Superior temporal gyrus (tissue), 1 donor: ENCODE measurements around the gene ATXN1.

Experiments used
- DNase-seq: peaks from one replicate; pipeline ENCODE4 v3.0.0-alpha.2; 2016; ENCODE audit errors: extremely low spot score

Gene ATXN1

DNA sequence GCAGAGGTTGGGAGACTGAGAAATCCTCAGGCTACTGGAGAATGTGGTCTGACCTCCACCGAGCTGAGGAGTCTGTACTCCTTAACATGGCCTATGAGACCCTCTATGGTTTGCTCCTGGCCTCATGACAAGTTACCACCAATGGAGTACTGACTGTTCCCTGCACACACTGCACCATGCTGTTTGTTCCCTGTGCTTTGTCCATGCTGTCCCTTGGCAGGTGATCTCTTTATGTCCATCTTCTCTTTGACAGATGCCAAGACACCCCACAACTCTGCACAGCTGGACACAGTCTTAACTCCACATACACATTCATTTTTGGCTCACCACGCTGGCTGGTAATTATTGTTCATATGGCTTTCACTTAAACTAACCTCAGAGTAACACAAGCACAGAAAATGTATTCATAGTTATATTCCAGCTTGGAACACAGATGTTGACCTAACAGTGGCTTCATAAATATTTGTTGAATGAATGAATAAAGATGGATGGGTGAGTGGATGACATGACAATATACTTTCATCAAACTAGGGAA lies 258.0 kb downstream of the ATXN1 start:
- DNase-seq = no peak

DNA sequence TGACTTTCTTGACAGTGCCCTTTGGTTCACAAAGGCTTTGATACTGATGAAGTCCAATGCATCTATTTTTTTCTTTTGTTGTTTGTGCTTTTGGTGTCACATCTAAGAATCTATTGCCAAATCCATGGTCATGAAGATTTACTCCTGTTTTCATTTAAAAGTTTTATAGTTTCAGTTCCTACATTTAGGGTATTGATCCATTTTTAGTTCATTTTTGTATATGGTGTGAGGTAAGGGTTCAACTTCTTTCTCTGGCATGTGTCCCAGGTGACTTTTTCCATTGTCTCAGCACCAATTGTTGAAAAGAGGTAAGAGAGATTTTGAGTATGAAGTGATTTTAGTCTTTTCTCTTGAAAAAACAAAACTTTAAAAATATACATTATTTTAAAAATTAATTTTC lies 262.3 kb downstream of the ATXN1 start:
- DNase-seq = no peak

DNA sequence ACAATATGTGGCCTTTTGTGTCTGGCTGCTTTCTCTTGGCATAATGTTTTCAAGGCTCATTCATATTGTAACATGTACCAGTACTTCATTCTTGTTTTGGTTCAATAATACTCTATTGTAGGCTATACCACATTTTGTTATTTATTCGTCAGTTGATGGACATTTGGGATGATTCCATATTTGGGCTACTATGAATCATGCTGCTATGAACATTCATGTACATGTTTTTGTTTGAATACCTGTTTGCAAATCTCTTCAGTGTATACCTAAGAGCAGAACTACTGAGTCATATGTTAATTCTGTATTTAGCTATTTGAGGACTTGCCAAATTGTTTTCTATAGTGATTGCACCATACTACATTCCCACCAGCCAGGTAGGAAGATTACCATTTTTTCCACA lies 263.0 kb downstream of the ATXN1 start:
- DNase-seq = no peak

DNA sequence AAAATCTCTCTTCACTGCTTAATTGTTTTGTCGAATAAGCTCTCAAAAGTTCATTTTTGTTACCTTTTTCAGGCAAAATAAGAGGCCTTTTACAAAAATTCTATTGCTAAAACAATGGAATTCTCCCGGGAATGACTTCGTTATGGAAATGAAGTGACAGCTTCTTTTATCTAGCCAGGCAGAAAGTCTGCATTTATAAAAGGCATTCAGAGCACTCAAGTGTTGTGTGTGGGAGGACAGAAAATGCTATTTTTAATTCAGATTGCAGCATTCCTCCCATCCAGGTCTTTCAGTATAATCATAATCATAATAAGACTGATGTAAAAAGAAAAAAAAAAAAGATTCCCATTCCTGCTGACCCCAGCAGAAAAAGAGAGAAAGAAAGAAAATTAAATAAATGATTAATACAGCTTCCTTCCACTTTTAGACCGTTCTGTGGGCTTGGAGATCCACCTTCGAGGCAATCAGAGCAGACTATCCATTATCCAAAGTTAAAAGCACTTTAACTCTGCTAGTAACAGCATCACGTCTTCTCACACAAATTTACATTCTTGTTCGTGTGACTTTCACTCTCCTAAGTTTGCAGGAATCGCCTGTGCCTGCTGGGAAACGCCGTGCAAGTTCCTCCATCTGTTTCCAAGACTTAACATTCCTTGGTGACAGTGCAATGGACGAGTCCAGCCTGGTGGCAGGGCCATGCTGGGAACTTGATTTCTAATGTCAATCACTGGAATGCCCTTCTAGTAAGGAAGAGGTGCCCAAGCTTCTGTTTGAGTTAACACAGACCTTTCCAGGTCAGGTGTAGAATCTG lies 264.1 kb downstream of the ATXN1 start:
- DNase-seq = peak; percentile 54

DNA sequence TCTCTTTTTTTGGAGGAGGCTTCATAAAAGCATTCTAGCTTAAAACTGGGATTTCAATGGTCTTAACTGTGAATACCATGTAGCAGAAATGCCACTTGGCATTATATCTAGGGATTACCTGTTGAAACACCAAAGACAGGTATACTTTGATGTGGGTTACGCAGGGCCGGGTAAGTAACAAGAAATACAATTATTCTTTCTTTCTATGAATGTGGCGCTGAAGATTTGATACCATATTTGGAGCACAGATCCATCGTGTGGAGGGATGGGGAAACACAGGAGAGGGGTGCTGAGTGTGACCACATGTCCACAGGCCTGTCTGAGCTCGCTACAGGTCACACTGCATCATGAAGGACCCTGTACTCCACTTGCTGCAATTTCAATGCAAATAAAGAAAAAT lies 265.1 kb downstream of the ATXN1 start:
- no peak for DNase-seq

DNA sequence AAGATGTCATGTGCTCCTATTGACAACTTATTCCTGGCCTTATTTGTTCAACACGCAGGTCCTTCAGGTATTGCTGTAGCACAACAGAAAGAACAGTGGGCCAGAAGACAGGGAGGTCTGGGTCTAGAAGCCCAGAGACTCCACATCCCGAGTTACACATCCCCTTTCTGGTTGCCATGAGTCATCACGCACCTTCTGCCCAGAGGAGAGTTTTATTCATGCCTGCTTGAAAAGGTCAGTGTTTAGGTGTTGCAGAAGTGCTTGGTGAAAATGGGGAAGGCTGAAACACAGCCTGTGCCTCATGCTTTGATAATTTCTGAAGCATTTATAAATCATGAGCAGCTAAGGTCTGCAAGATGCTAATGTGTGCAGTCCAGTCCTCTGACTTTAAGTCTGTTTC lies 266.5 kb downstream of the ATXN1 start:
- DNase-seq = no peak

DNA sequence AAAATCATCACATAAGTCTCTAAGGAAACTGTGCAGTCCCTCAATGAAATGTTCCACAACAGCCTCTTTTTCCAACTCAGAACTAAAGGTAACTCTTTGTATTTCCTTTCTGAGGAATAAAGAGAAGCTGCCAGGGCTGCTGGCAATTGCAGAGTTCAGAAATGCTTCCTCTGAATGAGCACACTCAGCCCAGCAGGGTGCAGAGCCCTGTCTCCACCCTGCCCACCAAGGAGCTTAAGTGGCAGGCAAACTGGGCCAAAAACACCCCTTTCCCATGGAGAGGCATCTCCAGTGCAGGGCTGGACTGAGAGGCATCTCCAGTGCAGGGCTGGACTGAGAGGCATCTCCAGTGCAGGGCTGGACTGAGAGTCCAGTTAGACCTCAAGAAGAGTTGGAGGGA lies 267.5 kb downstream of the ATXN1 start:
- DNase-seq = no peak

DNA sequence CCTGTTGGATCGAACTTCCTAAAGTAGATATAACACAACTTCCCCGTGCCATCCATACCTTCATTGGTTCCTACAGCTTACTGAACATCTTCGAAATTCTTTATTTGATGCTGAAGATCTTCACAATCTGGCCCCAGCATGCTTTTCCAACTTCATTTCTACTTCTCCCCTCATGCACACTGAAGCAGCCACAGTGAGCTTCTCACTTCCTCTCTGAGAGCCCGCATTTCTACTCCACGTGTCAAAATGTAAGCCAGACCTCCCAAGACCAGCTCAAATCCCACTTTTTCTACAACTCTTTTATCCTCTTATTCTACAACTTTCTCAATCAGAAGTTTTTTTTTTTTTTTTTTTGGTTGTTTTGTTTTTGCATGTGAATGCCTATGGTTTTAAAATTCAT lies 268.1 kb downstream of the ATXN1 start:
- no peak for DNase-seq

DNA sequence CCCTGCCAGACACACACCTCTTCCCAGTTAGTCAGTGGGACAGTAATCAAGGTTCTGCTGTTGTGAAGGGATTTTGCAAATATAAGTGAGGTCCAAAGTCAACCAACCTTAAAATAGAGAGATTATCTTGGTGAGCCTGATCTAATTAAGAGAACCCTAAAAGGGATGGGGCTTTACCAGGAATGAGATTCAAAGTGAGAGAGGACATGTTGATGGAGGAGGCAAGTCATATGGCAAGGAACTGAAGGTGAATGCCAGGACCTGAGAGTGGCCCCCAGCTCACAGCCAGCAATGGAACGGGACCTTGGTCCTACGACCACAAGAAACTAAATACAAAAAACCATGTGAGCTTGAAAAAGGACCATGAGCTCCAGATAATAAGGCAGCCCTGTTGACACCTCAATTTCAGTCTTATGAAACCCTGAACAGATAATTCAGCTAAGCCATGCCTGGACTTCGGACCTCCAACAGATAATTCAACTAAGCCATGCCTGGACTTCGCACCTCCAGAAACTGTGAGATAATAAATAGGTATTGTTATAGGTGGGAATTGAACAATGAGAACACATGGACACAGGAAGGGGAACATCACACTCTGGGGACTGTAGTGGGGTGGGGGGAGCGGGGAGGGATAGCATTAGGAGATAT lies 269.5 kb downstream of the ATXN1 start:
- no peak for DNase-seq

DNA sequence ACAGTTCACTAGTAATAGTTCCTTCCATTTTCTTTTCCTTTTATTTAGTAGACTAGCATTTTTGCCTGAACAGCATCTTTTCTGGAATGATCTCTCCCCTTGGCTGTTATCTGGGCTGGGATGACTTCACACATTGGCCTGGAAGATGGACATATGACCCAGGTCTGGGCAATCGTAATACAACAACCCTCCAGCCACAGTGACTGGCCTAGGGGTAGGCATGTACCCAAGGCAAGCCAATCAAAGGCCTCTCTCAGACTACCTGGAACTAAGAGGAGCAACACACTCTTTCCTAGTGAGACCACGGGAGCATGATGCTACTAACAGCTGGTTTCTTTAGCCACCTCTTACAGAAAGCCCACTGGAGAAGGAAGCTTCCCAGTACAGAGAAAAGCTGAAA lies 270.6 kb downstream of the ATXN1 start:
- no peak for DNase-seq

DNA sequence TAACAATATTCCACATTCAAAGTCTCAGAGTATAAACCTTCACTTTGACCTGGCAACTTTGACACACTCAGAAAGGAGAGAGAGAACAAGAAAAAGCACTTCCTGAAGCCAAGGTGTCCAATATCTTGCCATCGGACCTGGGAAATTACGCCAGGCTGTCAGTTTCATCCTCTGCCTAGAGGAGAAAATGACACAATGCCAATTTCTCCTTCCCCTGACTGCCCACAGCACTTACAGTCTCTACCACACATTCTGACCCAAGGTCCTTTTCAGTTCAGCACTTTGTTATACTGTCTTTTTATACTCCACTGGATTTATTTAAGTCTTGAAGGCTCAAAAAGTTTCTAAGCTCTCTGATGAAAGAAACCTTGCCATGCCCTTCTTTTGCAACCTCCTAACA lies 272.4 kb downstream of the ATXN1 start:
- no peak for DNase-seq

DNA sequence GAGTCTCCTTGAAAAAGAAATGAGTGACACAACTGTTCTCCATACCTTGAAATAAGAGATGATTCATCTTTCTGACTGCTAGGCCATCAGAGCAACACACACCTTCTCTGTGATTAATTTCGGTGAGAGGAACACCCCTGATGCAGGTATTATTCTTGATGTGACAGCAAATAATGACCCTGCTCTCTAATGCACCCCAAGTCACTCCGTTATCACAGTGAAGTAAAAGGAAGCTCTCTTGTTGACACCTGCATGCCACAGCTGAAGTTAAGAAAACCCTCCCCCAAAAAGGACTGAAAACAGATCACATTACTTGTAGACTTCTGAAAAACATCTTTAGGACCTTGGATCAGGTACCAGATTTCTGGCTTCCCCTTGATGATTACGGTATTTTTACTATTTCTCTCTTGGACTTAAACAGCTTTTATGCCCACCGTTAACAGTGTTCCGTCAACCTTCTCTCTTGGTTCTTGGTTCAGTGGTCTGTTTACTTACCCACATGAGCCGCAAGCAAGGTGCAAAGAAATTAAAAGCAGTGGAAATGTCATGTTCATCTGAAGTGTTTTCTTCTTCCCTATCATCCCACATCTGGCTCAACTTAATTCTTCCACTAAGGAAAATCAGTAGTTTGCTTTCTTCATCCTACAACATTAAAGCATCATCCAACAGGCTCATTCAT lies 273.1 kb downstream of the ATXN1 start:
- DNase-seq = no peak

DNA sequence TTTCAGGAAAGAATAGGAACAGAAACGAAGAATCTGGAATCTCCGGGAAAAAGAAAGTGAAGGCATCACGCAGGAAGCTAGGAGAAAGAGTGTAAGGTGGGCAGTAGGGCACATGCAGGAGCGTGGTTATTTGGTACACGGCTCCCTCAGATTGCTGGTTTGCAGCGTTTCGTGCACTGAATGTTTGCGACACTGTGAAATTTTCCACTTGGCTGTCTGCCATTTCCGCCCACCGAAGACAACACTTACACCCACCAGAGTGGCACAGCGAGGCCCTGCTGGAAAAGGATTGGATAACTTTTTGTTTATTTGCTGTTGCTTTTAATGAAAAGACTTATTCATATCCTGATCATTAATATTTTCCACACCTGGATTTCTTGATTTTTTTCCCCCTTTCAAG lies 274.6 kb downstream of the ATXN1 start:
- DNase-seq = no peak

DNA sequence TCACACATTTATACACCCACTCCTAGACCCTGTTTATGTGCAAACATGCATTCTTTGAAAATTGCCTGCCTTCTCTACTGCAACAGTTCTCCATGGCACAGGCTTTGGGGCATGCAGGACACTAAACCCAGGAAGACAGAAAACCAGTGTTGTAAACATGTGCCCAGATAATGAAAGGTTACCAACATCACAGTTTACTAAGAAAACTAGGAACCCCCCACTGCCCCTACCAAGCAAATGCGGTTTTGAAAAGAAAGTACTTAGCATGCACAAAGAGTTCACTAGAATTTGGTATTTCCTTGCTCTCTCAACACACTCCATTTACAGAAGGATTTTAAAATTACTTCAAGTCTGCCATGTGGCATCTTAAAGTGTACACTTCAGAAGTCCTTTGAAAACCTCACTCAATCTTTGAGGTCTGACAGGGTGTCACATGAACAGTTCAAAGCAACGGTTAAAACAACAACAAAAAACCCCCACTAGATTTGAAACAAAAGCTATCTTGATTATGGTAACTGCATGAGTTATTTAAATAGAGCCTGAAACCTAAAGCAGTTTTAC lies 277.9 kb downstream of the ATXN1 start:
- DNase-seq = no peak

DNA sequence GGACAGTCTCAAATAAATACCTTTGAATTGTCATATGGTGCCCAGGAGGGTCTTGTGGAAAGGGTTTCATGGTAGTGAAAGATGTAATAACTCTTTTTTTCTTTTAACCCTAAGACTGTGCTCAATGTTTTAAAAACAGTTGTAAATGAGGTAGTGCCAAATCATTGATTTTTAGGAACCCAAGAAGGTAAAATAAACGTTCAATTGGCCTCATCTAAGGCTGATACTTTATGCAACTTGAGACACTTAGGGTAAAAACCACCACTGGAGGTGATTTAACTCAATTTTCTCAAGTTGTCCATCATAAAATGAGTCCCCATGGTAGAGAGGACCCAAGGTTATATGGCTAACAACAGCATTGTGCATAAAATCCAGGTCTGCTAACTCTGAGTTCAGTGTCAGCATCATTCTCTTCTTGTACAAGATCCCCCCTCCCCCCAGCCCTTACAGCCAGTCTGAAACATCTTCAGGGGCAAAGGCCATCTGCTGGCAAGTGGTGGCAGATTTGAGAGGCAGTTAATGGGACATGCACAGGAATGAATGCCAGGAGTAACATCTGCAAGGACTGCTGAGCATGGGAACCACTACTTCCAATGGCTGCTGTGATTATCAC lies 278.5 kb downstream of the ATXN1 start:
- no peak for DNase-seq

DNA sequence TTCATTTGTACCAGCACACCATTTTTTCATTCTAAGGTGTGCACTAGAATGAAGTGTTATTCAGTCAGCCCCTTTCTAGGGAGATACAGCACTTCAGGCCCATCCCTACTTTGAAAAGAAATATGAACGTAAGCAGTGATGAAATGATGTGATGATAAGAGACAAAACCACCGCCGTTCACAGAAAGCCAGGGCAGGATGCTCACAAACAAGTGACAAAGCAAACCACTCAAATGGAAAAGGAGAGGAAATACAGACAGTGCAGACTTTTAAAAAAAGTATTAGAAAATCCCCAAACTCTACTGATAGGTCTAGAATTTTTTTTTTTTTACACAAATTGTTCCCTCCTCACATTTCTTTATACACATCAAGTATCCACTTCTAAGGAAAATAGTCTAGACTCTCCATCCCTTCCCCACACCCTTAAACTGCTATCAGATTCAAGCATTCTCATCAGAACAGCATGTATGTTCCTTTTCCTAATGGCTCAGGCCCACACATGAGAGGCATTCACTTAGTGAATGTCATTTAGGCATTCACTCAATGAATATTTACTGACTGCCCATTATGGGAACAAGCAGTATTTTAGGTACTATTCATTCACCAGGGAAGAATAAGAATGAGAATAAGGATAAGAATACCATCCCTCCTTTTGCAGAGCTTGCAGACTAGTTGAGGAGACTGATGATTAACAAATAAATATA lies 279.4 kb downstream of the ATXN1 start:
- DNase-seq = no peak

DNA sequence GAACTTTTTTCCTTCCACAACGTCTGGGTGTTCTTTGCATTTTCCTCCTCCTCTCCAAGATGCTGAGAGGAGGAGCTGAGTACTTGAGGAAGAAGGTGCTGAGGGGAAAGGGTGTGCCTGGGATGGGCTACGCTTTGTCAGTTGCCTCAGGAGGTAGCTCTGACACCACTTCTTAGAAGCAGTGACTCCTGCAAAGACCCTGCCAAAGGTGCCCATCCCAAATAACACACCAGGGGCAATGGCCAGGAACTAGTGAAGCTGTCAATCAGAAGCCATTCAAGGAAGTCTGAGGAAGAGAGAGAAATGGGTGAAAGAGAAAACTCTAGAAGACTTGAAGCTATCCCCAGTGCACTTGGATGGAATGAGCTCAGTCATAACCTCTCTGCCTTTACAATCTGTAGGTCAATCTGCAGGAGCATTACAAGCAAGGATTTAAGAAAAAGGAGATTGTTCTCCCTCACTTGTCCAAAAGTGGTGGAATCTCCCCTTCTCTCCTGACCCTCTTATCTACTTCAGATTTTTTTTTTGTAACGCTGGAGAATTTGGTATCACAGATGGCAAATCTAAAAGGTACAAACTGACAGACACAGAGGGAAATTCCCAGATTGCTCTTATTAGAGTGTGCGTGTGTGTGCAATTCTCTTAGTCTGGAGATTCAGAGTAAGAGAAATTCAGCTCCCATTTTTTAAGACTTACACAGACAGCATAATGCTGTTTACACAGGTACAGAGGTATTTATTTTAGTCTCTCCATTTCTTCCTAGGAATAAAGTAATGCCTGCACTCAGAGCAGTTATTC lies 280.3 kb downstream of the ATXN1 start:
- no peak for DNase-seq

DNA sequence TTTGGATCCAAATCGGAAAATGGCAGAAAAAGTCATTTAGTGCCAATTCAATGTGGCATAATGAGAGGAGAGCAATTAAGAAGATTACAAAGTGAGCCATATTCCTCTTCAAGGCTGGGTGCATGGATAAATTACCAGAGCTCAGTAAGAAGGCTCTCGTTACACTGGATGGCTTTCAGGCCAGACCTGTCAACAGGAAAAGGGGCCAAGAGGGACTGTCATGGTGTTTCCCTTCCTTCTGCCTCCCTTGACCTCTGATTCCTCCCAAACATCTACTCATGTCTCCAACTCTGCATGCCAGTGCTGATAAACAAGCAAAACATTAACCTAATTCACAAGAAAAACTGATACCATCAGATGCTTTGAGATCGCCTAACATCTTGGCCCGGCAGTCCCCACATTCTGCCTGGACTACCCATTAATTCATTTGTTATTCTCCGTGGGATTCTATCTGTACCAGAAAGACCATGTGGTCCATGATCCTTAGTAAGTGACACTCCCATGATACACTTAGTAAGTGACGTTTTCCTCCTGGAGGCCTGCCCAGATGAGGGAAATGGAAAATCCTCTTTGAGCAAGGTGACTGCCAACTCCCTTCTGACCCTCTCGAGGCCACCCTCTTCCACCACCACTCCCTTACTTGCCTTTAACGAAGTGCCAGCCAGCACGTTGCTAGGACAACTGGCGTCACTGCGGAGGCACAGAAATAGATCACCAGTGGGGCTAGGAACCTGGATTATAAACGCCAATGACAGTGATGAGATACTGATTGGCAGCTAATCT lies 283.7 kb downstream of the ATXN1 start:
- no peak for DNase-seq

DNA sequence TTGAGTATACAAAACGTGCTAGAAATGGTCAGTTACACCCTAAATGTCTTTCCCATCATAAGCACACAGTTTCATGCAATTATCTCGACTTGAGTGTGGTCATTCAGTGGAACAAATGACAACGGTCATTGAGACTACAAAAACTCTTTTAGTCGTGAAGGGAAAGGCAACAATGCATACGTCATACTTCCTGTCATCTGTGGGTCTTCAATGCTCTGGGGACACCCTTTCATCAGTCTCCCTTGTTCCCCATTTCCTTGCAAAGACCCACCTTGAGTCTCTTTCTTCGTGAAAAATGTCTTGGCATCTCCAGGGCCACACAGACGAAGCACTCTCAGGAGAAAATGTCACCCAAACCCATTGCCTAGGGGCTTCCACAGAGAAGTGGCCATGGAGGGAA lies 284.4 kb downstream of the ATXN1 start:
- DNase-seq = no peak

DNA sequence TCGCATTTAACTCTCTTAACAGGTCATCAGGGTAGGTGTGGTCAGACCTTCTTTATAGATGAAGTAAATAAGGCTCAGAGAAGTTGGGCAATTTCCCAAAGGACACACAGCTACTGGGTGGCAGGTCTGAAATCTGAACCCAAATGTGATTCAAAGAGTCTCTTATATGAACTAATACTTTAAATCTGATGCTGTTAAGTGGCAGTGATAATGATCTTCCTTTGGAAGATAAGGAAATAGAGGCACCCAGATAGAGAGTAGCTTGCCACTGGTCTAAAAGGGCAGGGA lies 285.8 kb downstream of the ATXN1 start:
- no peak for DNase-seq
